HG02678 (cell line): ENCODE measurements around the gene GRM1.

ENCODE experiments used
- ATAC-seq: cut with Tn5 transposase; IDR thresholded peaks from one replicate; pipeline ENCODE4 v1.9.1; 2021; ENCODE audit warnings: mild to moderate bottlenecking, moderate library complexity; ENCODE audit not compliant: unreplicated experiment

Gene GRM1

DNA sequence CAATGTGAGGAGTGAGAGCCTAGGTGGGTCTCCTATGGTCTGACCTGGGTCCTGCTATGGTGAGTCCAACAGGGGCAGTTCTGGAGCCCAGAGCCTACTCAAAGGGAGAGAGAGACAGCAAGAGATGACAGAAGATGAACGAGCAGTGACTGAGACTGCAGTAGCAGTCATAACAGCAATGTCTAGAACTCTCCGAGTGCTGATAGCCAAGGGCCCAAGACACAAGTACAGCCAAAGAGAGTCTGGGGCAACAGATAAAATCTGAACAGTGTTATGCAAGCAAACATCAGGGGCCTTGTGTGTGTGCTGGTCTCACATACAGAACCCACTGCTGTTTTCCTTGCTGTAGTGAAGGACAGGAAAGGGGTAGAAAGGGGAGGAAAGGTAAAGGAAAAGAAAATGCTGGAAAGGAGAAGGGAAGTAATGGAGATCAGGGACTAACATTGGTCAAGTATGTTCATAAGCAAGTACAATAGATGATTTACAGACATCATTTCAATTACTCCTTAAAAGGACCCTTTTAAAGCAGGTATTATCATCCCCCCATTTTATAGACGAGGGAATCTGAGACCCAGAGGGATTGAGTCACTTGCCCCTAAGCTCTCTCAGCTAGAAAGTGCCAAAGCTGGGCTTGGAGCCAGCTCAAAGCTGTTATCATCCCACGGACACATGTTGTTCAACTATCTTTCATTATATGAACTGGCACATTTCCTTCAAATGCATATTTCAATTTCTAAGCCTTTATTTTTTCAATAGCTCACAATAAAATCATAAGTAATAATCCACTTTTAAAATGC, 332.5 kb downstream of the GRM1 start:
- no peak for ATAC-seq

DNA sequence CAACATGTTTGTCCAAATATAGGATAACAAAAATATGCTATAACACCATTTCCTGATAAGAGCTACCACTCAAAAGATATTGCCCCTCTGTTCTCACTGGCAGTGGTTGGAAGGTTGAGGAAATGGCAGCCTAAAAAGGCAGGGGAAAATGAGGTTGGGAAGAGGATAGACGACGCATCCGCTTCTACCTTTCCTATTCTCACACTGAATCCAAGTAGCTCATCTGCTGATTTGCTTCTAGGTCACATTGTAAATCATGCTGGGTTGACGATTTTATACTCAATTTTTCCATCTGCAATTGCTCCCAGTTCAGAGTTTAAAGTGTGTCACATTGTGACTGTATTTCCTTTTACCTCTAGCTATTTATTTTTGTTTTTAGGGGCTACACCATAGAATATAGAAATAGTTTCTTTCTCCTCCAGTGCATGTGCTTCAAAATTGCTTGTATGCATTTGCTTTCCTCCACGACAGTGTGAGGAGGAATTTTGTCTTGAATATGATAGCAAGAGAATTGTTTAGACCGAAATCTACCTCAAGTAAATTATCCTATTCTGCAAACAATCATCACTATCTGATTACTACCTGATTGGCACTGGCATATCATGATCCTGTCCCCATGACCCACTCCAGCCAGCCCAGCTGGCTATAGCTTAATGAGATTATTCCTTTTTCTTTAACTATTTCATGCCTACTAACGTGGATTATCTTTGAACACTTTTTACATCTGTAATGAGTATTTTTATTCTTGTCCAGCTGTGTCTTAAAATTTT, 335.2 kb downstream of the GRM1 start:
- ATAC-seq: no peak

- ATAC-seq: no peak
Measured at GRCh38 chr6:146364816-146365594, 336.1 kb downstream of the GRM1 start.

GRCh38 chr6:146367061-146367460, 338.2 kb downstream of the GRM1 start:
- ATAC-seq: no peak

DNA sequence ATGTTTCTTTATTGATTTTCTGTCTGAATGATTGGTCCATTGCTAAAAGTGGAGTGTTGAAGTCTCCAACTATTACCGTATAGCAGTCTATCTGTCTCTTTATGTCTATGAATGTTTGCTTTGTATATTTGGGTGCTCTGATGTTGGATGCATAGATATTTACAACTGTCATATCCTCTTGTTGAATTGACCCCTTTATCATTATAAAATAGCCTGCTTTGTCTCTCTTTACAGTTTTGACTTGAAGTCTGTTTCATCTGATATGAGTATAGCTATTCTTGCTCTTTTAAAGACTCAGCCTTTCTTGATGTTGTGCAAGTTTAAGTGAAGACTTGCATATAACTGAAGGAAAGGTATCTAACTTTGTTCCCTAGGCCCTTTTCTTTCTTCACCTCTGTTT, 341.0 kb downstream of the GRM1 start:
- no peak for ATAC-seq

GRCh38 chr6:146381486-146381885, 352.6 kb downstream of the GRM1 start:
- ATAC-seq: no peak

DNA sequence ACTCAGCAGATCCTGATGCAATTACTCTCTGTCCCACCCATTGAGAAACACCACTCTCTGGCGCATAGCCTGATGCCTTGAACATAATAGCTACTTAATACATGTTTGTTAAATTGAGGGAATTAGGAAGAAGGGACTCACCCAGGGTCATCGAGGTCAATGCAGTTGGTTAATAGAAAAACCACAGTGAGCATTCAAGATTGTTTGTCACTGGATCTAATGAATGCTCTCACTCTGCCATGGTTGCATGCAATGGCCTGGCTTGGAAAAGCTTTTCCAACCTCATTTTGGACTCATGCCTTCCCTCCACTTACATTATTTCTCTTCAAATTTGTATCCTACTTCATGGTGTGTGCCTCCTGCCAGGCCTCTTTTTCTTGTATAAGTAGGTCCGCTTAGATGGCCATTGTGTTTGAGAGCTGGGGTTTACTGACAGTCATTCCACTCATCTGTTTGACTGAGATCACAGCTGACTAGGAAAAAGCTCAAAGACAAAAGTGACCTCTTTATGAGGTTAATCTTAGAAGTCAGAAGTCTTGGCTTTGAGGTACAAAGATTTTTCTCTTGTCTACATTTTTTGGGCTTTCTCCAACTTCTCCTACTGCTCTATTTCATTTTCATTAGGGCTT, 360.0 kb downstream of the GRM1 start:
- no peak for ATAC-seq

GRCh38 chr6:146389740-146390139, 360.9 kb downstream of the GRM1 start:
- ATAC-seq: no peak

GRCh38 chr6:146397638-146398037, 368.8 kb downstream of the GRM1 start:
- no peak for ATAC-seq

- ATAC-seq: no peak
Measured at GRCh38 chr6:146402476-146402875, 373.6 kb downstream of the GRM1 start.

DNA sequence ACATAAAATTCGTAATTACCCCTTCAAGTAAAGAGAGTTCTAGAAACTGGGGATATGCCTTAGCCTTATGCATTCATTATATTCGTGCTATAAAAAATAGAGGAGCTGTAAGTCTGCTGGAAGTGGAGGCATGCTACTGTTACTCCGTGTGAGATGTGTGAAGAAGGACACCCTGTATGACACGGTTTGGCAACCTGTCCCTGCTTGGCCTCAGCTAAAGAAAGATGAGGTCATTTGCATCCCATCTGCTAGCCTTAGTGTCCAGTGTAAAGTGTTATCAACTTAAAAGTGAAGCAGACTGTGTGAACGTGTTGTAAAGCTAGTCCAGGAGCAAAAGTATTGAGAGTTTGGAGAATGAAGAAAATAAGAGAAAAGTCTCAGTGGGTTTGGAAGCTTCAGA, 379.7 kb downstream of the GRM1 start:
- no peak for ATAC-seq

- no peak for ATAC-seq
Measured at GRCh38 chr6:146410851-146411595, 382.2 kb downstream of the GRM1 start.

GRCh38 chr6:146419576-146419975, 390.7 kb downstream of the GRM1 start:
- no peak for ATAC-seq

DNA sequence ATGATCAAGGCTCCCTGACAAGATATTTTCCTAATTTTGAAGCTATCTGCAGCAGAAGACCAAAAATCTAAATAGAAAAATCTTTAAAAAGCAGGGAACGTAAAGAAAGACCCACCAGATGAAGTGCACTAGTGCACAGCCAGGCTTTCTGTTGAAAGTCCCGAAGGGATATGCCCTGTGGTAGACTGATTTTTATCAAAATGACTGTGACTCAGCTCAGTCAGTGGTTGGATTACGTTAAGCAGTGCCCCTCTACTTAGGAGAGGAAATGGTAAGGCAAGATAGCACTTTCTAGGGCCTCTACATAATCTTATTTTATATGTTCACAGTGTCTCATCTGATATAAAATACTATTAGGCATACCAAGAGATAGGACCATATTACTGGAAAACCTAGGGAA, 391.4 kb downstream of the GRM1 start:
- ATAC-seq: no peak

DNA sequence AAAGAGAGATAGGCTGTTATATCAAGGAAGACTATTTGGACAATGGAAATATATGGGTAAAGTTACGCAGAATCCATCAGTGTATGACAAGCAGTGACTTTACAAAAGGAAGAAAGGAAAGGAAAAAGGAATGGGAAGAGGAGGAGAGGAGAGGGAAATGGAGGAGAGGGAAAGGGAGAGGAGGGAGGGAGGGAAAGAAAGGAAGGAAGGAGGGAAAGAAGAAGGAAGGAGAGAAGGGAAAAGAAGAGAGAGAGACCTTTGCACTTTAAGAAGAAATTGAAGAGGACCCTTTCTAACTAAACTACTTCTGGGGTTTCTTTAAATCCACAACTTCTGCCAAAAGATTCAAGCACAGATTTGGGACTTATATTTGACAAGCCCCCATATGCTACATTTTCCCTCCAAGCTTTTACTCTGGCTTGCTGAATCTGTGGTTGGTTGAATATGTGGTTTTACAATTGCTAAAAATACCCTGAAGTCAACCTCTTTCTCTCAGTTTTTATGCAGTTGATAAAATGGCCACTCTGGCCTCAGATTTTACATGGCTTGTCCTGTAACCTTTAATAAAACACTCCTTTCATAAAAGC, 394.0 kb downstream of the GRM1 start:
- no peak for ATAC-seq

DNA sequence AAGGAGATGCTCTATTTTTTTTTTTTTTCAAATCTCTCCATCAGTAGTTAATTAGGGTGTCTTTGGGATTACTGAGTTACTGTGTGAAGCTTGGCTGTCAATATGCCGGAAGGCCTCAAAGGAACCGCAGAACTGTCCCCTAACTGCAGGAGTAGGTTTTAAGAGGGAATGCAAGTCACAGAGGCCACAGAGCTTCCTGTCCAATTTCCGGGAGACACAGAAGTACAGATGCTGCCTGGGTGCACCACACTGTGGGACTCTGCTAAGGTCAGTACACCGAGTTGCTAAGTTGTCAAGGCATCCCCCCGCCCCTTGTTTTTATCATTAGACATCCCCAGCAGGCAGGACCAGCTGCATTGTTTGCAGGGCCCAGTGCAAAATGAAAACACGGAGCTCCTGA, 394.6 kb downstream of the GRM1 start:
- no peak for ATAC-seq

DNA sequence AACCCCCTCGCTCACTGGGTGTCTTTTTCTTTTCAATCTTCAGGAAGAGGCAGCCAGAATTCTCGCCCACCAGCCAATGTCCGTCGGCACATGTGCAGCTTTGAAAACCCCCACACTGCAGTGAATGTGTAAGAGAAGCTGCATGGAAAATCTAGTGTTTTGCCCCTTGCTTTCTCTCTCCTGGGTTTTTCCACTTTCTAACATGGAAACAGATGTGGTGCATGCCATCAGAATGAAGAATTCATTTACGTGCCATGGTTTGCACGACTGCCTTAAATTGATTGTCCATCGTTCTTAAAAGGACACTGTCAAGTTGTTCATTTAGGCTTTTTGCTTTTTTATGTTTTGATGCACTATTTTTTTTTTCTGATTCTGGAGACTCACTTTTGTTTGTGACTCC, 397.7 kb downstream of the GRM1 start:
- ATAC-seq: no peak

DNA sequence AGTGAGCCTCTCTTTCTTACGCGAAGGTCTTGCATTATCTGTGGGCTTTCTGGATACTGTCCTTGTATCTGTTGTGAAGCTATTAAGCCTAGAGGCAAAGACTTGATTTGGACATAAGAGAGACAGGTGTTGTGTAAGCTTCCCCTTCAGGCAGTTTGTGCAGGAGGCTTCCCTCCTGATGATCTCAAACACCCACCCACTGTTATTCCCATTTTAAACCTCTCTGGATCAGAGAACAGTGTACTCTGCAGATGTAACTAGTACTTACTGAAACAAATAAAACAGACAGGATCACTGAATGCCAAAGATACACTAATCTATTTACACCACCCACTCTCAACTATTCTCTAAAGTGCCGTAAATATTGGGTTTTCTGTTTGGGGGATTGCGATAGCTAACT, 401.0 kb downstream of the GRM1 start:
- no peak for ATAC-seq

DNA sequence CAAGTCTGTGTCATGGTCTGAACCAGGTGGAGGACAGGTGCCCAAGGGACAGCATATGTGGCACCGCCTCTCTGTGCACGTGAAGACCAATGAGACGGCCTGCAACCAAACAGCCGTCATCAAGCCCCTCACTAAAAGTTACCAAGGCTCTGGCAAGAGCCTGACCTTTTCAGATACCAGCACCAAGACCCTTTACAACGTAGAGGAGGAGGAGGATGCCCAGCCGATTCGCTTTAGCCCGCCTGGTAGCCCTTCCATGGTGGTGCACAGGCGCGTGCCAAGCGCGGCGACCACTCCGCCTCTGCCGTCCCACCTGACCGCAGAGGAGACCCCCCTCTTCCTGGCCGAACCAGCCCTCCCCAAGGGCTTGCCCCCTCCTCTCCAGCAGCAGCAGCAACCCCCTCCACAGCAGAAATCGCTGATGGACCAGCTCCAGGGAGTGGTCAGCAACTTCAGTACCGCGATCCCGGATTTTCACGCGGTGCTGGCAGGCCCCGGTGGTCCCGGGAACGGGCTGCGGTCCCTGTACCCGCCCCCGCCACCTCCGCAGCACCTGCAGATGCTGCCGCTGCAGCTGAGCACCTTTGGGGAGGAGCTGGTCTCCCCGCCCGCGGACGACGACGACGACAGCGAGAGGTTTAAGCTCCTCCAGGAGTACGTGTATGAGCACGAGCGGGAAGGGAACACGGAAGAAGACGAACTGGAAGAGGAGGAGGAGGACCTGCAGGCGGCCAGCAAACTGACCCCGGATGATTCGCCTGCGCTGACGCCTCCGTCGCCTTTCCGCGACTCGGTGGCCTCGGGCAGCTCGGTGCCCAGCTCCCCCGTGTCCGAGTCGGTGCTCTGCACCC, 405.2 kb downstream of the GRM1 start:
- ATAC-seq: no peak
